Measurements from ENCODE around the gene CCDC9. TPM values are rescaled to one million over a fixed set of nuclear protein-coding genes. Genes with fewer than 3 reads are reported as not detected.
A peak's percentile ranks its signal among the peaks of the same experiment; 100 is the strongest.
"Not testable (repeated sequence)": the region's sequence is repeated elsewhere in the genome, so short reads cannot be mapped to it uniquely, and the experiment has no call there.

CCDC9 gene
- total RNA-seq, 1 experiment from 2014 or later, result 8.3 TPM

DNA sequence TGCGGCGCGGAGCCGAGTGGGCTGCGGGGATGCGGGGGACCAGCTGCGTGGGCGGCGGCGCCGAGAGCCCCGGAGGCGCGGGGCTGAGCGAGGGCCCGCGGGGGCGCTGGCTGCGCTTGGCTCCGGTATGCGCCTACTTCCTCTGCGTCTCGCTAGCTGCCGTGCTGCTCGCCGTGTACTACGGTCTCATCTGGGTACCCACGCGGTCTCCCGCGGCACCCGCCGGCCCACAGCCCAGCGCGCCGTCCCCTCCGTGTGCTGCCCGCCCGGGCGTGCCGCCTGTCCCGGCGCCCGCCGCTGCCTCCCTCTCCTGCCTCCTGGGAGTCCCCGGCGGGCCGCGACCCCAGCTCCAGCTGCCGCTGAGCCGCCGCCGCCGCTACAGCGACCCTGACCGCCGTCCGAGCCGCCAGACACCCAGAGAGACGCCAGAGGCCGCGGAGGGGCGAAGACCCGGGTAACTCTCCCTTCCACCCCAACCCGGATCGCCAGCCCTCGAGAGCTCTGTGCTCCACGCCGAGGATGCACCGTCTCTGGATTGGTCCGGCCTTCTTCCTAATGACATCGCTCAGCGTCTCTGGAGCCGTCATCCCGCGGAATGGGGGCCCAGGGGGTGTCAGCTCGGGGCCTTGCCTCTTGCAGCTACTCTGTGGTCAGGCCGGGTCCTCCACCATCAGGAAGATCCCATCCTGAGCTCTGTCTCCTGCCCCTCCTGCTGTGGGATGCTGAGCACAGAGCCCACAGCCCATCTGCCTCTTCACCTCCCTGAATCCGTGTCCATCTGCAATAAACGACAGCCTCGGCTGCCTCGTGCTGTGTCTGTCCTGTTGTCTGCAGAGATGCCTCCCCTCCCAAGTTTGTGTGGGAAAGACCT lies 18.8 kb downstream of the CCDC9 start:
- Histone ChIP-seq H4K20me1 (ENCODE audit: low read length) (no peaks in the 10 kb centered on the region), H3K9me3 (ENCODE audit: low read length) (no peaks in the 10 kb centered on the region), H3K79me2 (ENCODE audit: low read length) (no peaks in the 10 kb centered on the region), H3K9me2 (replicated peaks; ENCODE audit: low read length) (no peaks in the 10 kb centered on the region), H3F3A (ENCODE audit: low read length, unreplicated experiment) (no peaks in the 10 kb centered on the region), H3K4me1 (ENCODE audit: insufficient read depth, low read length) (peaks cover 9% of the 10 kb centered on the region; the same call in 1 of the 2 replicates), H3K9ac (ENCODE audit: low read length) (no peak overlapping the region), H3K27me3 (ENCODE audit: low read length) (no peaks in the 10 kb centered on the region), H3K4me2 (ENCODE audit: low read length) (peak overlapping the region; percentile 86), H3K27ac (ENCODE audit: low read length) (no peak overlapping the region), H2AFZ (ENCODE audit: low read length) (peak overlapping the region; percentile 26; the same call in 1 of the 2 replicates), H3K36me3 (ENCODE audit: low read depth, low read length) (no peaks in the 10 kb centered on the region), H3K4me3 (ENCODE audit: low read length) (peak overlapping the region; percentile 74)
- intact Hi-C loops (cut with micrococcal nuclease), result loop anchor here (1.0 kb wide), 1 partner anchor 18 kb away; no protein-coding TSS in a partner anchor
- DNase-seq (peak; percentile 1), ATAC-seq (peak; percentile 12; the same call in 1 of the 2 replicates)
- BruUV-seq (replicated peaks), result no TSS peak
- TF ChIP-seq EZH2 (IDR thresholded peaks at IDR 0.05; ENCODE audit: low read length, unreplicated experiment) (no peak), EZH2phosphoT487 (IDR thresholded peaks at IDR 0.05; ENCODE audit: borderline replicate concordance, low read length) (no peak)
- TF ChIP-seq, protein P1, sequence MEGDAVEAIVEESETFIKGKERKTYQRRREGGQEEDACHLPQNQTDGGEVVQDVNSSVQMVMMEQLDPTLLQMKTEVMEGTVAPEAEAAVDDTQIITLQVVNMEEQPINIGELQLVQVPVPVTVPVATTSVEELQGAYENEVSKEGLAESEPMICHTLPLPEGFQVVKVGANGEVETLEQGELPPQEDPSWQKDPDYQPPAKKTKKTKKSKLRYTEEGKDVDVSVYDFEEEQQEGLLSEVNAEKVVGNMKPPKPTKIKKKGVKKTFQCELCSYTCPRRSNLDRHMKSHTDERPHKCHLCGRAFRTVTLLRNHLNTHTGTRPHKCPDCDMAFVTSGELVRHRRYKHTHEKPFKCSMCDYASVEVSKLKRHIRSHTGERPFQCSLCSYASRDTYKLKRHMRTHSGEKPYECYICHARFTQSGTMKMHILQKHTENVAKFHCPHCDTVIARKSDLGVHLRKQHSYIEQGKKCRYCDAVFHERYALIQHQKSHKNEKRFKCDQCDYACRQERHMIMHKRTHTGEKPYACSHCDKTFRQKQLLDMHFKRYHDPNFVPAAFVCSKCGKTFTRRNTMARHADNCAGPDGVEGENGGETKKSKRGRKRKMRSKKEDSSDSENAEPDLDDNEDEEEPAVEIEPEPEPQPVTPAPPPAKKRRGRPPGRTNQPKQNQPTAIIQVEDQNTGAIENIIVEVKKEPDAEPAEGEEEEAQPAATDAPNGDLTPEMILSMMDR (conservative IDR thresholded peaks at IDR 0.05; ENCODE audit: low read depth, low read length), result no peak
- ChIA-PET POLR2A (ENCODE audit: unreplicated experiment) (interaction anchor here (0.7 to 2.2 kb wide), 4 partner anchors 18 to 351 kb away, joined by 5 to 15 read pairs (median 11); partner anchors contain the start of genes CCDC9 and DHX34), CTCF (interaction anchor here (1.1 kb wide), 1 partner anchor 153 kb away, joined by 6 read pairs; no protein-coding TSS in a partner anchor)

DNA sequence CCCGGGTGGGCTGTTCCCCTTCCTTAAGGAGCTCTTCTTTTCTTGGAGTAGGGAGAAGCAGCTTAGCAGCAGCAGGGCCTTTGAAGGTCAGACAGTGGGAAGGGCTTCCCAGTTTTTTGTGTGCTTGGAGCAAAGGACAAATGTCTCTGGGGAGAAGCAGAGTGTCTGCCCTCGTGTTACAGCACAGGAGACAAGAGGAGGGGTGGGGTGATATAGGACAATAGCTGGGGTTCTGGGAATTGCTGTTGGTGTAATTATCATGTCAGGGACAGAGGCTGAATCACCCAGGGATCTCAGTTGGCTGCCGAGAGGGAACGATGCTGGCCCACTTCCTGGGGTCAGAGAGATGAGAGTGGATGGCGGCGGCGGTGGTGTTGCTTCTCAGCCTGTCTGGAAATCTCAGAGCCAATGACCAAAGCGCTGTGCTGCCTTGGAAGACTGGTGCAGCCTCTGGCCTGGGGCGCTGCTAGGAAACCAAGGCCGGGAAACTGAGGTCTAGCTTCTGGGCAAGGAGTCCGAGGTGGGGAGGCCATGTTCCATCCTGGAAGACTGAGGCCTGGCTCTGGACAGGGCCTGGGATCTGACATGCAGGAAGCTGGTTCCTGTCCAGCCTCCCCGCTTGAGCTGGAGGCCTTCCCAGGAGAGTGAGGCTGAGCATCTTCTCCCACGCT lies 19.6 kb downstream of the CCDC9 start:
- Histone ChIP-seq H3K36me3 (ENCODE audit: low read depth, low read length) (no peaks in the 10 kb centered on the region), H3F3A (ENCODE audit: low read length, unreplicated experiment) (no peaks in the 10 kb centered on the region), H4K20me1 (ENCODE audit: low read length) (no peaks in the 10 kb centered on the region), H3K9me2 (replicated peaks; ENCODE audit: low read length) (no peaks in the 10 kb centered on the region), H3K27ac (ENCODE audit: low read length) (no peak overlapping the region), H3K79me2 (ENCODE audit: low read length) (no peaks in the 10 kb centered on the region), H3K4me3 (ENCODE audit: low read length) (peak overlapping the region; percentile 74; the same call in 1 of the 2 replicates), H3K27me3 (ENCODE audit: low read length) (no peaks in the 10 kb centered on the region), H2AFZ (ENCODE audit: low read length) (no peak overlapping the region), H3K9ac (ENCODE audit: low read length) (no peak overlapping the region), H3K4me2 (ENCODE audit: low read length) (peak overlapping the region; percentile 86), H3K4me1 (ENCODE audit: insufficient read depth, low read length) (peaks cover 9% of the 10 kb centered on the region; the same call in 1 of the 2 replicates), H3K9me3 (ENCODE audit: low read length) (no peaks in the 10 kb centered on the region)
- no peak for DNase-seq
- ChIA-PET POLR2A (ENCODE audit: unreplicated experiment) (interaction anchor here (2.2 kb wide), 1 partner anchor 73 kb away, joined by 12 read pairs; the partner anchor contains the start of gene DHX34), CTCF (no interaction called here)
- TF ChIP-seq EZH2 (IDR thresholded peaks at IDR 0.05; ENCODE audit: low read length, unreplicated experiment) (no peak), EZH2phosphoT487 (IDR thresholded peaks at IDR 0.05; ENCODE audit: borderline replicate concordance, low read length) (no peak)
- TF ChIP-seq, protein P1 (conservative IDR thresholded peaks at IDR 0.05; ENCODE audit: low read depth, low read length), result no peak
- BruUV-seq (replicated peaks), result no TSS peak
- ATAC-seq, result no peak
- intact Hi-C loops (cut with micrococcal nuclease), result no loop called here

DNA sequence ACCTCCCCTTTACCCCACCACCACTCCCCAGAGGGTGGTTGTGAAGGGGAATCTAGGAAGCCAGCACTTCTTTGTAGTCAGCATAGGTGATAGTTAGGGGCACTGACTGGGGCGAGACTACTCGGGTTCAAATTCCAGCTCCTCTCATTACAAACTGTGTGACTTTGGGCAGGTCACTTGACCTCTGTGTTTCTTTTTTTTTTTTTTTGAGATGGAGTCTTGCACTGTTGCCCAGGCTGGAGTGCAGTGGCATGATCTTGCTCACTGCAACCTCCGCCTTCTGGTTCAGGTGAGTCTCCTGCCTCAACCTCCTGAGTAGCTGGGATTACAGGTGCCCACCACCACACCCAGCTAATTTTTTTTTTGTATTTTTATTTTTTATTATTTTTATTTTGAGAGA lies 20.2 kb downstream of the CCDC9 start:
- H3K27ac ChIP-seq (ENCODE audit: low read length); H3F3A ChIP-seq (ENCODE audit: low read length, unreplicated experiment); CTCF ChIA-PET; H3K9me3 ChIP-seq (ENCODE audit: low read length); H3K4me1 ChIP-seq (ENCODE audit: insufficient read depth, low read length); H4K20me1 ChIP-seq (ENCODE audit: low read length); H3K79me2 ChIP-seq (ENCODE audit: low read length); BruUV-seq (replicated peaks); ATAC-seq; H3K9me2 ChIP-seq (replicated peaks; ENCODE audit: low read length); H3K27me3 ChIP-seq (ENCODE audit: low read length); H3K4me3 ChIP-seq (ENCODE audit: low read length); DNase-seq; H3K36me3 ChIP-seq (ENCODE audit: low read depth, low read length); POLR2A ChIA-PET (ENCODE audit: unreplicated experiment); intact Hi-C loops (cut with micrococcal nuclease); H3K9ac ChIP-seq (ENCODE audit: low read length); H3K4me2 ChIP-seq (ENCODE audit: low read length); H2AFZ ChIP-seq (ENCODE audit: low read length): not testable (repeated sequence)
